HCT116 (cell line): ENCODE measurements around the gene FAN1. TPM values are rescaled to one million over a fixed set of nuclear protein-coding genes. Genes with fewer than 3 reads are reported as not detected.

Experiments used
- ATAC-seq: fragments of 200-7000 bp; cut with Tn5 transposase; 2 replicates; pipeline ENCODE4 v1.9.1; 2020; ENCODE audit warnings: mild to moderate bottlenecking, moderate library complexity
- BruUV-seq: library from RNA; stranded (reverse); fragments of 400-500 nt; replicated peaks from 2 replicates; lab custom pipeline; 2021; lab: Mats Ljungman, UMichigan
- CTCF ChIA-PET: fragments of 300-600 bp; sonication (Branson Sonifier 250); formaldehyde crosslinking; loops from one replicate; lab custom pipeline; 2021; ENCODE audit warnings: antibody characterized with exemption; lab: Charles Lee
- POLR2A ChIA-PET: fragments of 300-600, 350-600 bp; sonication (Branson Sonifier 250); formaldehyde crosslinking; loops from one replicate; lab custom pipeline; 2021; ENCODE audit warnings: antibody characterized with exemption; lab: Charles Lee
- RAD21 ChIA-PET, 2 experiments: fragments of 300-600 bp; sonication (Branson Sonifier 250); formaldehyde crosslinking; loops; one replicate each; lab custom pipeline; 2023; ENCODE audit warnings: low total read pairs in 2 of 2; ENCODE audit not compliant: uncharacterized antibody in 2 of 2, unreplicated experiment in 2 of 2, low non-redundant PET in 1 of 2; lab: Charles Lee
- DNase-seq: peaks from one replicate; pipeline ENCODE4 v3.0.0-alpha.2; 2010; ENCODE audit warnings: low read depth, low spot score
- H2AFZ ChIP-seq: fragments of 200-600 bp; shearing (Covaris generic), sonication (generic); 2 replicates; pipeline ENCODE4 v1.6.1; 2017; ENCODE audit warnings: low read depth, mixed run types, mixed read lengths, antibody characterized with exemption, low read length; ENCODE audit not compliant: poor library complexity, severe bottlenecking
- H3K27ac ChIP-seq: 2 replicates; pipeline ENCODE4 v1.5.1; 2012; ENCODE audit warnings: low read depth, low read length
- H3K27me3 ChIP-seq: fragments of 200-600 bp; sonication (generic); 2 replicates; pipeline ENCODE4 v1.6.1; 2016; ENCODE audit warnings: mixed run types, low read length, mixed read lengths; ENCODE audit not compliant: insufficient read depth
- H3K36me3 ChIP-seq, 2 experiments: fragments of 200-500 bp in 1 of 2; fragments of 200-600 bp in 1 of 2; sonication (Bioruptor generic) in 1 of 2; sonication (generic) in 1 of 2; 2 replicates each; pipeline versions ENCODE4 v1.5.1 to v1.6.1; 2014 to 2016; ENCODE audit warnings: low read length in 2 of 2, inconsistent platforms in 1 of 2, mixed read lengths in 1 of 2, mixed run types in 1 of 2; ENCODE audit not compliant: insufficient read depth in 2 of 2, control insufficient read depth in 1 of 2
- H3K4me1 ChIP-seq, 2 experiments: fragments of 200-600 bp in 1 of 2; sonication (generic) in 1 of 2; 2 replicates each; pipeline versions ENCODE4 v1.5.1 to v1.6.1; 2012 to 2017; ENCODE audit warnings: low read length in 2 of 2, inconsistent platforms in 1 of 2, mild to moderate bottlenecking in 1 of 2, mixed read lengths in 1 of 2, mixed run types in 1 of 2, moderate library complexity in 1 of 2; ENCODE audit not compliant: insufficient read depth in 2 of 2, control insufficient read depth in 1 of 2
- H3K4me2 ChIP-seq: fragments of 200-600 bp; sonication (generic); 2 replicates; pipeline ENCODE4 v1.6.1; 2017; ENCODE audit warnings: mixed run types, low read length, mixed read lengths
- H3K4me3 ChIP-seq, 2 experiments: fragments of 200-600 bp in 1 of 2; sonication (generic) in 1 of 2; replicated peaks in 1 of 2; 2 replicates each; pipeline ENCODE4 v1.5.1; 2011 to 2016; ENCODE audit warnings: low read length in 2 of 2, control low read depth in 1 of 2, low read depth in 1 of 2, mild to moderate bottlenecking in 1 of 2, mixed read lengths in 1 of 2, mixed run types in 1 of 2
- H3K79me2 ChIP-seq: fragments of 200-600 bp; sonication (generic); 2 replicates; pipeline ENCODE4 v1.6.1; 2017; ENCODE audit warnings: mild to moderate bottlenecking, mixed run types, low read length, moderate library complexity, mixed read lengths; ENCODE audit not compliant: insufficient read depth
- H3K9ac ChIP-seq: fragments of 200-600 bp; sonication (generic); 2 replicates; pipeline ENCODE4 v1.6.1; 2016; ENCODE audit warnings: low read length, mixed read lengths
- H3K9me2 ChIP-seq: fragments of 200-600 bp; sonication (generic), shearing (Covaris generic); 2 replicates; pipeline ENCODE4 v1.6.1; 2017; ENCODE audit warnings: mixed run types, mild to moderate bottlenecking, moderate library complexity; ENCODE audit not compliant: insufficient read depth
- H3K9me3 ChIP-seq, 2 experiments: fragments of 200-500 bp in 1 of 2; fragments of 200-600 bp in 1 of 2; sonication (Bioruptor generic) in 1 of 2; sonication (generic) in 1 of 2; 2 replicates each; pipeline ENCODE4 v1.6.1; 2014 to 2017; ENCODE audit warnings: low read length in 2 of 2, mixed read lengths in 2 of 2, inconsistent platforms in 1 of 2, low read depth in 1 of 2, mild to moderate bottlenecking in 1 of 2, mixed run types in 1 of 2, moderate library complexity in 1 of 2; ENCODE audit not compliant: control insufficient read depth in 1 of 2, insufficient read depth in 1 of 2
- H4K20me1 ChIP-seq: fragments of 200-600 bp; sonication (generic), shearing (Covaris generic); 2 replicates; pipeline ENCODE4 v1.6.1; 2017; ENCODE audit warnings: mixed run types, mild to moderate bottlenecking, moderate library complexity; ENCODE audit not compliant: insufficient read depth
- CBX3 ChIP-seq: IDR thresholded peaks from 2 replicates; pipeline ENCODE4 v1.6.1; 2012; ENCODE audit warnings: low read depth
- CEBPB ChIP-seq: IDR thresholded peaks from 2 replicates; pipeline ENCODE4 v1.6.1; 2012; ENCODE audit warnings: low read depth
- EGR1 ChIP-seq: IDR thresholded peaks from 2 replicates; pipeline ENCODE4 v1.6.1; 2012; ENCODE audit warnings: low read depth
- EZH2phosphoT487 ChIP-seq: fragments of 200-600 bp; IDR thresholded peaks from 2 replicates; pipeline ENCODE4 v1.6.1; 2018; ENCODE audit warnings: antibody characterized with exemption, borderline replicate concordance
- FOSL1 ChIP-seq: IDR thresholded peaks from 2 replicates; pipeline ENCODE4 v1.6.1; 2012; ENCODE audit warnings: low read depth
- JUND ChIP-seq: IDR thresholded peaks from 2 replicates; pipeline ENCODE4 v1.6.1; 2012
- POLR2AphosphoS5 ChIP-seq: IDR thresholded peaks from 2 replicates; pipeline ENCODE4 v1.6.1; 2011; ENCODE audit warnings: mild to moderate bottlenecking, low read depth, low read length, moderate library complexity
- RAD21 ChIP-seq: IDR thresholded peaks from 2 replicates; pipeline ENCODE4 v1.6.1; 2012; ENCODE audit warnings: low read depth, mild to moderate bottlenecking
- SIN3A ChIP-seq: IDR thresholded peaks from 2 replicates; pipeline ENCODE4 v1.6.1; 2012; ENCODE audit warnings: low read depth
- SP1 ChIP-seq: IDR thresholded peaks from 2 replicates; pipeline ENCODE4 v1.6.1; 2012; ENCODE audit warnings: low read depth
- TCF7L2 ChIP-seq: IDR thresholded peaks from 2 replicates; pipeline ENCODE4 v1.7.0; 2011; ENCODE audit warnings: borderline replicate concordance, inconsistent platforms; ENCODE audit not compliant: insufficient read depth, insufficient read length; ENCODE audit errors: extremely low read depth
- intact Hi-C: fragments of 100-400 bp; cut with micrococcal nuclease; formaldehyde crosslinking; loops from 2 replicates; pipeline ENCODE4 v1.10.0; 2022
- total RNA-seq: library from RNA; stranded (reverse); gene quantifications from one replicate; pipeline ENCODE4 v1.2.1, GENCODE V29; 2021; ENCODE audit not compliant: unreplicated experiment
- TF ChIP-seq, protein P1 (sequence below): IDR thresholded peaks from 2 replicates; pipeline ENCODE4 v1.6.1; 2012

Gene FAN1
- total RNA-seq, 1 experiment from 2014 or later, result 17.4 TPM

DNA sequence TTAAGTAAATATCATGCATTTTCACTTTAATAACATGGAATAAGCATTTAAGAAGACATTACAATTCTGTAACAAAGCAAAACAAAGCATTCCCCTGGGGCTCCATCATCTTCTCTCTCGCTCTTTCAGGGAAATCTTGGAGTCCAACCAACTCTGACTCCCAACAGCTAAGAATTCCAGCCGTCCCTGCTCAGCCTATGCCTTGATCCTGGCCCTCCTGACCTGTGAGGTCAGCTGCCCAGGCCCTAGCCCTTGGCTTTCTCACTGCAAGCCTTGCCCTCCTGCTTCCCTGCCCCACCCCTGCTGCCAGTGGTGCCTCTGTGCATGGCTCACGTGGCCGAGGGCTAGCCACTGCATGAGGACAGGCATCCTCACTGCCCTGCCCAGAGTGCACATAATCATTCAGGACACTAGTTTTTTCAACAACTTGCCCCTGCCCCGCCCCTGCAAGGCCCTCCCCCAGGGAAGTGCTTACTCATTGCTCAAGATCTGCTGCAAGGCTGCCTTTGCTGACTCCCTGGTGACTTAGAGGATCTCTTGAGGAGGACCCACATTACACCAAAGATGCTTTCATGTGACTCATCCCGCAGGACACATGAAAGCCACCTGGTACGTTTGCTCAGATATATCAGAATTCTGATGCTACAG is 50.1 kb downstream of the FAN1 start:
- ChIA-PET CTCF (interaction anchor here (0.6 kb wide), 1 partner anchor 175 kb away, joined by 3 read pairs; no protein-coding TSS in a partner anchor), POLR2A (no interaction called here), RAD21 (no interaction called here)
- Histone ChIP-seq H3K9me3 (peaks cover 3 to 5% of the 10 kb centered on the region in 2 experiments; a peak in 2 of 4 replicates), H3K79me2 (no peaks in the 10 kb centered on the region), H3K4me3 (peak overlapping the region in 1 of 2 experiments; percentile 14; a peak in 1 of 4 replicates), H3K27me3 (no peaks in the 10 kb centered on the region), H3K27ac (peak overlapping the region; percentile 46), H3K4me1 (peaks cover 19 to 25% of the 10 kb centered on the region in 2 experiments), H3K9ac (no peak overlapping the region), H2AFZ (no peak overlapping the region), H3K4me2 (peak overlapping the region; percentile 45), H3K36me3 (peaks cover 12 to 19% of the 10 kb centered on the region in 2 experiments; a peak in 3 of 4 replicates), H3K9me2 (no peaks in the 10 kb centered on the region), H4K20me1 (no peaks in the 10 kb centered on the region)
- TF ChIP-seq, protein P1, sequence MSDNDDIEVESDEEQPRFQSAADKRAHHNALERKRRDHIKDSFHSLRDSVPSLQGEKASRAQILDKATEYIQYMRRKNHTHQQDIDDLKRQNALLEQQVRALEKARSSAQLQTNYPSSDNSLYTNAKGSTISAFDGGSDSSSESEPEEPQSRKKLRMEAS, result 0 out of 2 replicates have a peak, but pooled peaks have one; percentile 15
- TF ChIP-seq CBX3 (no peak), EGR1 (no peak), EZH2phosphoT487 (no peak), JUND (0 out of 2 replicates have a peak, but pooled peaks have one; percentile 10), TCF7L2 (peak; percentile 26), RAD21 (no peak), SIN3A (no peak), FOSL1 (peak; percentile 34; the same call in 1 of the 2 replicates), POLR2AphosphoS5 (no peak), CEBPB (peak; percentile 47), SP1 (0 out of 2 replicates have a peak, but pooled peaks have one; percentile 21)
- intact Hi-C loops, result no loop called here
- ATAC-seq, result peak; percentile 97
- BruUV-seq, result no TSS peak
- peak; percentile 71 for DNase-seq
